HL-60 (cell line): ENCODE results near the gene RPL5.
A peak's percentile ranks its signal among the peaks of the same experiment; 100 is the strongest.

Experiments
- DNase-seq, 2 experiments: peaks; one replicate each; pipeline ENCODE4 v3.0.0-alpha.2; 2010 to 2020; ENCODE audit warnings: low read depth in 1 of 2, low spot score in 1 of 2
- H3K27ac ChIP-seq: fragments of 250-450 bp; sonication (Bioruptor Pico); replicated peaks from 2 replicates; pipeline ENCODE4 v1.5.1; 2020; ENCODE audit warnings: mild to moderate bottlenecking, moderate library complexity
- H3K27me3 ChIP-seq: fragments of 250-450 bp; sonication (Bioruptor Pico); 2 replicates; pipeline ENCODE4 v1.5.1; 2021; ENCODE audit warnings: mild to moderate bottlenecking, moderate library complexity; ENCODE audit not compliant: insufficient read depth, poor library complexity, severe bottlenecking
- H3K4me3 ChIP-seq: replicated peaks from 2 replicates; pipeline ENCODE4 v1.5.1; 2011; ENCODE audit warnings: mild to moderate bottlenecking, control low read depth, low read length; ENCODE audit not compliant: insufficient read depth
- GABPA ChIP-seq: IDR thresholded peaks from 2 replicates; pipeline ENCODE4 v1.6.1; 2012; ENCODE audit warnings: low read depth
- POLR2AphosphoS5 ChIP-seq: IDR thresholded peaks from 2 replicates; pipeline ENCODE4 v1.6.1; 2012; ENCODE audit warnings: low read depth
- SPI1 ChIP-seq: IDR thresholded peaks from 2 replicates; pipeline ENCODE4 v1.6.1; 2012; ENCODE audit warnings: low read depth, mild to moderate bottlenecking, borderline replicate concordance
- TF ChIP-seq, protein P1 (sequence below): IDR thresholded peaks from one replicate; pipeline ENCODE4 v1.5.1; 2011; ENCODE audit warnings: low read length, control low read depth, inconsistent platforms; ENCODE audit not compliant: insufficient read depth
- TF ChIP-seq, protein P2 (sequence below): IDR thresholded peaks from 2 replicates; pipeline ENCODE4 v1.6.1; 2012; ENCODE audit warnings: low read depth; ENCODE audit not compliant: insufficient replicate concordance

RPL5 gene

DNA sequence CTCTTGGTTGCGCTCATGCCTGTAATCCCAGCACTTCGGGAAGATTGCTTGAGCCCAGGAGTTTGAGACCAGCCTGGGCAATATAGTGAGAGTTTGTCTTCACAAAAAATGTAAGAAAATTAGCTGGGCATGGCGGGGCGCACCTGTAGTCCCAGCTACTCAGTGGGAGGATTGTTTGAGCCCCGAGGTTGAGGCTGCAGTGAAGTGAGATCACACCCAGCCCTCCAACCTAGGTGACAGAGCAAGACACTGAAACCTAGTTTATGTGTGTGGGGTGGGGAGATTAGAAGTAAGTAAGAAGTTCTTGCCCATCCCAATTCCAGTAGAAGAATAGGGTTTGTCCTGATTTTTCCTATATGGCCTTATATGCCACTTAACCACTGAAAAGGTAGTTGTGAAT is 2.0 kb downstream of the RPL5 start:
- no peak for DNase-seq
- TF ChIP-seq SPI1: no peak
- TF ChIP-seq, protein P1, sequence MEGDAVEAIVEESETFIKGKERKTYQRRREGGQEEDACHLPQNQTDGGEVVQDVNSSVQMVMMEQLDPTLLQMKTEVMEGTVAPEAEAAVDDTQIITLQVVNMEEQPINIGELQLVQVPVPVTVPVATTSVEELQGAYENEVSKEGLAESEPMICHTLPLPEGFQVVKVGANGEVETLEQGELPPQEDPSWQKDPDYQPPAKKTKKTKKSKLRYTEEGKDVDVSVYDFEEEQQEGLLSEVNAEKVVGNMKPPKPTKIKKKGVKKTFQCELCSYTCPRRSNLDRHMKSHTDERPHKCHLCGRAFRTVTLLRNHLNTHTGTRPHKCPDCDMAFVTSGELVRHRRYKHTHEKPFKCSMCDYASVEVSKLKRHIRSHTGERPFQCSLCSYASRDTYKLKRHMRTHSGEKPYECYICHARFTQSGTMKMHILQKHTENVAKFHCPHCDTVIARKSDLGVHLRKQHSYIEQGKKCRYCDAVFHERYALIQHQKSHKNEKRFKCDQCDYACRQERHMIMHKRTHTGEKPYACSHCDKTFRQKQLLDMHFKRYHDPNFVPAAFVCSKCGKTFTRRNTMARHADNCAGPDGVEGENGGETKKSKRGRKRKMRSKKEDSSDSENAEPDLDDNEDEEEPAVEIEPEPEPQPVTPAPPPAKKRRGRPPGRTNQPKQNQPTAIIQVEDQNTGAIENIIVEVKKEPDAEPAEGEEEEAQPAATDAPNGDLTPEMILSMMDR: no peak
- TF ChIP-seq, protein P2, sequence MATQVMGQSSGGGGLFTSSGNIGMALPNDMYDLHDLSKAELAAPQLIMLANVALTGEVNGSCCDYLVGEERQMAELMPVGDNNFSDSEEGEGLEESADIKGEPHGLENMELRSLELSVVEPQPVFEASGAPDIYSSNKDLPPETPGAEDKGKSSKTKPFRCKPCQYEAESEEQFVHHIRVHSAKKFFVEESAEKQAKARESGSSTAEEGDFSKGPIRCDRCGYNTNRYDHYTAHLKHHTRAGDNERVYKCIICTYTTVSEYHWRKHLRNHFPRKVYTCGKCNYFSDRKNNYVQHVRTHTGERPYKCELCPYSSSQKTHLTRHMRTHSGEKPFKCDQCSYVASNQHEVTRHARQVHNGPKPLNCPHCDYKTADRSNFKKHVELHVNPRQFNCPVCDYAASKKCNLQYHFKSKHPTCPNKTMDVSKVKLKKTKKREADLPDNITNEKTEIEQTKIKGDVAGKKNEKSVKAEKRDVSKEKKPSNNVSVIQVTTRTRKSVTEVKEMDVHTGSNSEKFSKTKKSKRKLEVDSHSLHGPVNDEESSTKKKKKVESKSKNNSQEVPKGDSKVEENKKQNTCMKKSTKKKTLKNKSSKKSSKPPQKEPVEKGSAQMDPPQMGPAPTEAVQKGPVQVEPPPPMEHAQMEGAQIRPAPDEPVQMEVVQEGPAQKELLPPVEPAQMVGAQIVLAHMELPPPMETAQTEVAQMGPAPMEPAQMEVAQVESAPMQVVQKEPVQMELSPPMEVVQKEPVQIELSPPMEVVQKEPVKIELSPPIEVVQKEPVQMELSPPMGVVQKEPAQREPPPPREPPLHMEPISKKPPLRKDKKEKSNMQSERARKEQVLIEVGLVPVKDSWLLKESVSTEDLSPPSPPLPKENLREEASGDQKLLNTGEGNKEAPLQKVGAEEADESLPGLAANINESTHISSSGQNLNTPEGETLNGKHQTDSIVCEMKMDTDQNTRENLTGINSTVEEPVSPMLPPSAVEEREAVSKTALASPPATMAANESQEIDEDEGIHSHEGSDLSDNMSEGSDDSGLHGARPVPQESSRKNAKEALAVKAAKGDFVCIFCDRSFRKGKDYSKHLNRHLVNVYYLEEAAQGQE: no peak
- no peak for TF ChIP-seq POLR2AphosphoS5
- no peak for TF ChIP-seq GABPA
- no peaks in the 10 kb centered on the region for H3K27me3 ChIP-seq
- peak overlapping the region; percentile 91 for H3K4me3 ChIP-seq
- H3K27ac ChIP-seq: peak overlapping the region; percentile 98

DNA sequence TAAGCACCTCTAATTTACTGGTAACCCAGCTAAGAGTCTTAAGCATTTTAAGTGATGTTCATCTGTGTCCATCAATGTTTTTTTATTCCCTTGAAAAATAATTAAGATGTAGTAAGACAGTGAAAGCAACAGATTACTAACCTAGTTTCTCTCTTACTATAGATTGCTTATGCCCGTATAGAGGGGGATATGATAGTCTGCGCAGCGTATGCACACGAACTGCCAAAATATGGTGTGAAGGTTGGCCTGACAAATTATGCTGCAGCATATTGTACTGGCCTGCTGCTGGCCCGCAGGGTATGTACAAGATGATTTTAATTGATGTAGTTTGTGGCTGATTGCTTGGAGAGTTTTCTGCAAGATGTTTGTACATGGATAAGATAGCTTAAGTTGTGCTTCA is 2.8 kb downstream of the RPL5 start:
- no peak for DNase-seq
- Histone ChIP-seq H3K4me3 (no peak overlapping the region), H3K27ac (no peak overlapping the region; the same call in 1 of the 2 replicates), H3K27me3 (no peaks in the 10 kb centered on the region)
- TF ChIP-seq POLR2AphosphoS5 (no peak), GABPA (no peak), SPI1 (no peak)
- TF ChIP-seq, protein P1: no peak
- TF ChIP-seq, protein P2: no peak

DNA sequence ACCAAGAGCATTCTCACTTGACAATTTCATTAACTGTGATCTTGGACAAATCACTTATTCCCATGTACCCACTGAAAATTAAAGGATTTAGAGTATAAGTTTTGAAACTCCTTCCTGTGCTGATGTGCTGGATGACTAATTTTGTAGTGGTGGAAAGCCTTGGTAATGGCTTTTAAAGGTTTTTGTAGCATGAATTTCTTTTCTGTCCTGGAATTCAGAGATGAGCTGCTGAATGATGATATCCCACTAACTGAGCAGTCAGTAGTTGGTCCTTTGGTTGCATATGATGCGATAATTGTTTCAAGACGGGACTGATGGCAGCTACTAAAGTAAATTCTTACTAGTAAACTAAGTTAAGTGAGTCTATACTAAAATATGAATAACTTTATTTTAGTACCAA is 5.2 kb downstream of the RPL5 start:
- no peak for TF ChIP-seq SPI1
- TF ChIP-seq POLR2AphosphoS5: no peak
- no peak for TF ChIP-seq GABPA
- TF ChIP-seq, protein P2: no peak
- TF ChIP-seq, protein P1: no peak
- Histone ChIP-seq H3K27ac (no peak overlapping the region), H3K27me3 (no peaks in the 10 kb centered on the region), H3K4me3 (no peak overlapping the region)
- DNase-seq: no peak
